Gastroesophageal sphincter (tissue), 3 donors: Measurements from ENCODE around the gene GOLGA1.

Experiments used
- EP300 ChIP-seq: sonication (generic); formaldehyde crosslinking; IDR thresholded peaks from one replicate; pipeline ENCODE4 v1.6.1; 2017; ENCODE audit warnings: antibody characterized with exemption, mild to moderate bottlenecking
- POLR2AphosphoS5 ChIP-seq: sonication (generic); formaldehyde crosslinking; IDR thresholded peaks from one replicate; pipeline ENCODE4 v1.6.1; 2017; ENCODE audit warnings: antibody characterized with exemption
- TF ChIP-seq, protein P1 (sequence below), 4 experiments: fragments of 200-600 bp in 2 of 4; fragments of 450-650 bp in 2 of 4; sonication (generic) in 1 of 4; IDR thresholded peaks; one replicate each; pipeline ENCODE4 v1.5.1; 2017 to 2019; ENCODE audit warnings: antibody characterized with exemption in 4 of 4, mild to moderate bottlenecking in 2 of 4, moderate library complexity in 2 of 4

DNA sequence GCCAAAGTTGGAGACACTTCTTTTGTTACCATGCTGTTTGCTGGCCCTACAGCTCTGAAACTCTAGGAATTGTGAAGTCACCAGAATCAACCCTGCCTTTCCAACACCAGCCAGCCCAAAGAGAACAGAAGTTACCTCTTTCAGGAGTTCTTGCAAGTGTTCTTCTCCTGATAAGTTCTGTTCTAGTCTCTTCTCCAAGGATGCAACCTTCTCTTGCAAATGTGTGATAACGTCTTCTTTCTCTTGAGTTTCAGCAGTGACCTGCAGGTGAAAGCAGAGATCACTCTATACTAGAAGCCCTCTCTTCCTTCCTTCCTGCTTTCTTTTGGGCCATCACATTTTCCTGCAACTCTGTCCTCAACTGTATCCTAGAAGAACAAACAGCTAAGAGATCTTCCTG, 29.1 kb downstream of the GOLGA1 start:
- TF ChIP-seq, protein P1, sequence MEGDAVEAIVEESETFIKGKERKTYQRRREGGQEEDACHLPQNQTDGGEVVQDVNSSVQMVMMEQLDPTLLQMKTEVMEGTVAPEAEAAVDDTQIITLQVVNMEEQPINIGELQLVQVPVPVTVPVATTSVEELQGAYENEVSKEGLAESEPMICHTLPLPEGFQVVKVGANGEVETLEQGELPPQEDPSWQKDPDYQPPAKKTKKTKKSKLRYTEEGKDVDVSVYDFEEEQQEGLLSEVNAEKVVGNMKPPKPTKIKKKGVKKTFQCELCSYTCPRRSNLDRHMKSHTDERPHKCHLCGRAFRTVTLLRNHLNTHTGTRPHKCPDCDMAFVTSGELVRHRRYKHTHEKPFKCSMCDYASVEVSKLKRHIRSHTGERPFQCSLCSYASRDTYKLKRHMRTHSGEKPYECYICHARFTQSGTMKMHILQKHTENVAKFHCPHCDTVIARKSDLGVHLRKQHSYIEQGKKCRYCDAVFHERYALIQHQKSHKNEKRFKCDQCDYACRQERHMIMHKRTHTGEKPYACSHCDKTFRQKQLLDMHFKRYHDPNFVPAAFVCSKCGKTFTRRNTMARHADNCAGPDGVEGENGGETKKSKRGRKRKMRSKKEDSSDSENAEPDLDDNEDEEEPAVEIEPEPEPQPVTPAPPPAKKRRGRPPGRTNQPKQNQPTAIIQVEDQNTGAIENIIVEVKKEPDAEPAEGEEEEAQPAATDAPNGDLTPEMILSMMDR (IDR thresholded peaks at IDR 0.05) = no peak
- no peak for TF ChIP-seq POLR2AphosphoS5
- no peak for TF ChIP-seq EP300
